ENCODE data around the gene MAGI3.
"Not testable (repeated sequence)": the region's sequence is repeated elsewhere in the genome, so short reads cannot be mapped to it uniquely, and the experiment has no call there.

Gene MAGI3

DNA sequence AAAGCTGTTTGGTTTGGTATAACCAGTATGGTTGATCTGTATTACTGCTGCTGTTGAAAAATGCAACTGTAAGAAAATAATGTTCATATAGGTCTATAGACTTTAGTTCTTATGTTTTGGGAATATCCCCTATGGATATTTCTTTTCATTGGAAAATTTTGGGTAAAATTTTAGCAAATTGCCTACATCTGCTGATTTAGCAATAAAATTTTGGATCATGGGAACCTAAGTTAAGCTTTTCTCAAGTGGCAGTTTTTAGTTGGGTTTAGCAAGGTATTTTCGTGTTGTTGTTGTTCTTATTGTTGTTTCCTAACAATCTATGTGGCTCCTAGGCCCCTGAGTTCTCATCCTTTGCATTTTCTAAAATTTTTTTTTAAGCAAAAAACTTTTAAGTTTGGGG lies 201.9 kb downstream of the MAGI3 start:
- DNase-seq, result no peak

GRCh38 chr1:113593550-113594297 lies 203.4 kb downstream of the MAGI3 start:
- DNase-seq, result no peak

DNA sequence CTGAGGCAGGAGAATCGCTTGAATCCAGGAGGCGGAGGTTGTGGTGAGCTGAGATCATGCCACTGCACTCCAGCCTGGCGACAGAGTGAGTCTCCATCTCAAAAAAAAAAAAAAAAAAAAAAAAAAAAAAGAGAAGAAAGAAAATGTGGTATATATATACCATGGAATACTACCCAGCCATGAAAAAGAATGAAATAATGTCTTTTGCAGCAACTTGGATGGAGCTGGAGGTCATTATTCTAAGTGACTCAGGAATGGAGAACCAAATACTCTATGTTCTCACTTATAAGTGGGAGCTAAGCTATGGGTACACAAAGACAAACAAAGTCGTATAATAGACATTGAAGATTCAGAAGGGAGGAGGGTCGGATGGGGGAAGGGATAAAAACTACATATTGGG lies 214.2 kb downstream of the MAGI3 start:
- DNase-seq, result not testable (repeated sequence)

DNA sequence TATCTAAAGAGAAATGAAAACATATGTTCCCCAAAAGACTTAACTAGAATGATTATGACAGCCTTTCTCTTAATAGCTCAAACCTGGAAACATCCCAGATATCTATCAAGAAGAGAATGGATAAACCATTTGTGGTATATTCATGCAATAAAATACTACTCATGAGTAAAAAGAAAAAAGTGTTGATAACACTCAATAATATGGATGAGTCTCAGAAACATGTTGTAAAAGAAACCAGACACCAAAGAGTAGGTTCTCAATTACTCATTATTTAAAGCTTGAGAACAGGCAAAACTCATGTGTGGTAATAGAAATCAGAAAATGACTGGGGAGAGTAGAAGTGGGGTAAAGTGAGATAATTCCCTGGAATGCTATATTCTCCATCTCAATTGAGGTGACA lies 214.8 kb downstream of the MAGI3 start:
- no peak for DNase-seq

DNA sequence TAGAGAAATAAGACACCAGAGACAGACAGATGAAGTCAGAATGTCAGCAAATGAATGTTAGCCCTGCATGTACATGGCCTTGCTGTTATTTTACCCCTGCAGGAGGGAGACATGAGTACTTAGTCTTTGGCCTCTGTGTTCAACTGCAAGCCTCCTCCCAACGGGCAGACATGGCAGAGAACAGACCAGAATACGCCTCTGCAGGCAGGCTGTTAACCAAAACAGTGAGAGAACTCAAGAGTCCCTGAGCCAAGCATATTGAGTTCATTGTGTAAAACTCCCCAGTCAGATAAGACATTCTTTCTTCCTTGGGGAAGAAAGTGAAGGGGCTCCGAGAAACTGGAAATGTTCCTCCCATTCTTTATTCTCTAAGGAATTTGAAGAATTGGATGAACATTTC lies 218.1 kb downstream of the MAGI3 start:
- no peak for DNase-seq

DNA sequence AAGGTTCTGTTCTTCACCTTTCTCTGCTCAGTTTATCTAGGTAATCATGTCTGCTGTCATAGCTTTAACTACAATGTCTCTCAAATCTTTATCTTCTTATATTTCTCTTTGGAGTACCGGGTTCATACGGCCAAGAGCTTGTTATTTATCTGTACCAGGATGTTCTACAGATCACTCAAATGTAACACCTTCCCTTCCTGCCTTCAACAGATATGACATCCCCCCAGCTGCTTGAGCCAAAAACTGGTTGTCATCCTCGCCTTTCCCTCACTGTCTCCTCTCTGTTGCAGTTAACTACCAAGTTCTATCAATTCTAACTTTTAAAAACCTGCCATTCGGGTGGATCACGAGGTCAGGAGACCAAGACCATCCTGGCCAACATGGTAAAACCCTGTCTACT lies 220.1 kb downstream of the MAGI3 start:
- no peak for DNase-seq

DNA sequence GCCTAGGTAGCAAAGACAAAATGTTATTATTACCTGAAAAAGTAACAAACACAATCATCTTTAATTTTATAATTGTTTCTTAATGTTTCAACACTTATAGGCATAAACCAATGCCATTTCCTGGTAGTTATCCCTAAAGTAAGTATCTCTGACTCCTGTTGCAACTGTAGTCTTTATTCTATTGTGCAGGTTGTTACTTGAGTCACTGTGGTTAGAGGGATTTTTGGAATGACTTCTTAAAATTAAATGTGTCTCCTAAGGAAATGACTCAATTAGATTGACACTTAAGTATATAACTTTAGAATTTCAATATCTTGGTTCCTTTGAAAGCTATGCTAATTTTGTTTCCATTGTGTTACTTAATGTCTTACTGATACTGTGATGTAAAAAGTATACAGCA lies 225.1 kb downstream of the MAGI3 start:
- DNase-seq, result no peak

DNA sequence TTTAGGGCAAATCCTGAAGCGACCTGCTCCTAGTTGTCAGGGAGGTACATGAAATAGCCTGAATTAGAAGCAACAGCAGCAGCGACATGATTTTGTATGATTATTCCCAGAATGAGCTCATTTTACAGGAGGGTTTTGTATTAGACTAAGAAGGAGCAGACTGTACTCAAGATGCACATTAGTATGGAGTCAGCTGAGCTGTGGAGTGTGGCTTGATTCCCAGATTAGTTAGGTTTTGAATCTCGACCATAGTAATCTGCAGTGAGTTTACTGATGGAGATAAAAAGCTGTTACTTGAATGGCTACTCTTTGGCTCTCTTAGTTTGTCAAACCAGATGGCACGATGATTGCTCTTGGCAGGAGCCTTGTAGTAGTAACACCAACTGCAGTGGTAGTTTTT lies 225.8 kb downstream of the MAGI3 start:
- peak; percentile 70 for DNase-seq

DNA sequence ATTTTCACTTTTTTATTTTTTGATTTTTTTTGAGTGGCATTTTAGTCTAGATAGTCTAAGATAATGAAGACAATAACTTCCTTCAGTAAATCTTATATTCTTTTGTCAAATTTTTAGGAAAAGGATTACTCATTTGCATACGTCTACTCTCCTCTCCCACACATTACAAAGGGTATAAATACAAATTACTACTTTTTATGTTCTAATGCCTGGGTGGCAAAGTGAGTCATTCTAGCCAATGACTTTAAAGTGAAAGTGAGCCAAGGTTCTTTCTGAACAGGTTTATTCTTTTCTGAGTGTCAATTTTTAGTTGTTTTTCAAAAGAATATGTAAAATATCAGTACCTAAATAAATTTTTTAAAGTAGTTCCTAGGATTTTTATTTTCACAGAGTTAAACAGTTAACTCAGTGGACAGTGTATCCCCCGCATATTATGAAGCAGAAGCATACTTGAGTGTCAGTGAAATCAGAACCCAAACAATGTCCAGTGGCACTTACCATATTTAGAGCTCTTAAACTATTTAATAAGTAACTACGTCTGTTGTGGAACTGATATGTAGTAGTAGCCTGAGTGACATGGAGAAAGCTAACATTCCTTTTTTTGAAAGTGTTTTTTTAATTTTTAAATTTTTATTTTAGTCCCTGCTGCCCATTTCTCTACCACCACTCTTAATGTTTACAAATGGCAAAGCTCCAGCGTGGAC lies 227.3 kb downstream of the MAGI3 start:
- DNase-seq, result no peak

DNA sequence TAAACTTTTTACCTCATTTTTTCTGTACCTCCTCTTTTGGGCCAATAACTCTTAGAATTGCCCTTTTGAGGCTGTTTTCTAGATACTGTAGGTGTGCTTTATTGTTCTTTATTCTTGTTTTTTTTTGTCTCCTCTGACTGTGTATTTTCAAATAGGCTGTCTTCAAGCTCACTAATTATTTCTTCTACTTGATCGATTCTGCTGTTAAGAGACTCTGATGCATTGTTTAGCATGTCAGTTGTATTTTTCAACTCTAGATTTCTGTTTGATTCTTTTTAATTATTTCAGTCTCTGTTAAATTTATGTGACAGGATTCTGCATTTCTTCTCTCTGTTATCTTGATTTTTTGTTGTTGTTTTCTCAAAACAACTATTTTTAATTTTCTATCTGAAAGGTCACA lies 238.7 kb downstream of the MAGI3 start:
- DNase-seq, result no peak

GRCh38 chr1:113630340-113631327 lies 240.3 kb downstream of the MAGI3 start:
- DNase-seq, result peak; percentile 24

- no peak for DNase-seq
These were observed 251.1 kb downstream of the MAGI3 start for GRCh38 chr1:113641396-113641795.

DNA sequence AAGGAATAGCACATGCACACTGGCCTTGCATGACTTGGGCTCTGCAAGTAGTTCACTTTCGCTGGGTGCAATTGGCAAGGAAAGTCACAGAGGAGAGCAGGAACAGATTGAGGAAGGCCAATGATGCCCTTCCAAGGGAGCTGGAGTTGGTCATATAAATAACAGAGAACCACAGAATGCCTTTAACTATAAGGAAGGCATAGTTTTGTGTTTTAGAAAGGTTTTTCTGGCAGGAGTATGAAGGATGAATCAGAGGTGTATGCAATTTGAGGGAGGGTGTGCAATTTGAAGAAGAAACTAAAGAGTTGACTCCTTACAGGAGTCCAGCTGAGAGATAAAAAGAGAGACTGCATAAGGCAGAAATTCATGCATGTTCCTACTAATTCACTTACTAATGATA lies 256.8 kb downstream of the MAGI3 start:
- no peak for DNase-seq

GRCh38 chr1:113648478-113648877 lies 258.2 kb downstream of the MAGI3 start:
- no peak for DNase-seq

- DNase-seq, result no peak
These were observed 262.5 kb downstream of the MAGI3 start for GRCh38 chr1:113652771-113653170.

GRCh38 chr1:113653741-113654140 lies 263.4 kb downstream of the MAGI3 start:
- DNase-seq, result no peak

- no peak for DNase-seq
These were observed 264.6 kb downstream of the MAGI3 start for GRCh38 chr1:113654883-113655282.

DNA sequence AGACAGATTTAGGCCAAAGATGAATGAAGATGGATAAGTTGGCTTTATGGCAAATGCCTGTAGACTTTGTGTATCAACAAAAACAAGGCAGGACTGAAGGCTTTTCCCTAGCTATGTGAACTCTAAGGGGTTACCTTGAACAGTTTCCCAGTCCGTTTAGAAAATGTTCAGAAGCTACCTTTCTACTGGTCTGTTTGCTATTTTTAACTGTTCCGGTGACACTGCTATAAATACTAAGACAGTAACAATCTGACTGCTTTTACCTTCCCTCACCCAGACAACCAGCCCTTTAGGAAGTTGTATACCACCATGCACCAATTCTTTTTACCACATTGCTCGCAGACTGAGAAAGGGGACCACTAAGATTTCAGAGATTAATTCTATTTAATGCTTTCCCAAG lies 266.8 kb downstream of the MAGI3 start:
- no peak for DNase-seq

- DNase-seq, result no peak
These were observed 267.3 kb downstream of the MAGI3 start for GRCh38 chr1:113657556-113658063.

- DNase-seq, result no peak
These were observed 268.7 kb downstream of the MAGI3 start for GRCh38 chr1:113659035-113659434.

GRCh38 chr1:113659556-113659955 lies 269.2 kb downstream of the MAGI3 start:
- no peak for DNase-seq

DNA sequence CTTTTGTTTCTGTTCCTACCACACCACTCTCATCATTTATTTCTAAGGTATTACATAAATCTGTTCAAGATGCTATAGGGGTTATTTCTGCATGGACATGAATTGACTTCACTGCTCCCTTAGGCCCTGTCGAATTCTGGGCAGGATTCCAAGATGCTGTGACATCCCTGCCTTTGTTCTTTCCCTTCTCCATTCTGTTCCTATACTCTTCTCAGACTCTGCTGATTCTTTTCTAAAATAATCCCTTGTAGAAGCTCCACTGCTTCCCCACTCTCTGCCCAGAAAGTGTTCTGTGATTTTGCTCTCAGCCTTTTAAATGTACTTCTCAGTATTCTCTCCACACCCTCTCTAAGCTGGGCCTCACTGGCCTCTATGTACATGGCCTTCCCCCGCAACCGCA lies 269.8 kb downstream of the MAGI3 start:
- no peak for DNase-seq

DNA sequence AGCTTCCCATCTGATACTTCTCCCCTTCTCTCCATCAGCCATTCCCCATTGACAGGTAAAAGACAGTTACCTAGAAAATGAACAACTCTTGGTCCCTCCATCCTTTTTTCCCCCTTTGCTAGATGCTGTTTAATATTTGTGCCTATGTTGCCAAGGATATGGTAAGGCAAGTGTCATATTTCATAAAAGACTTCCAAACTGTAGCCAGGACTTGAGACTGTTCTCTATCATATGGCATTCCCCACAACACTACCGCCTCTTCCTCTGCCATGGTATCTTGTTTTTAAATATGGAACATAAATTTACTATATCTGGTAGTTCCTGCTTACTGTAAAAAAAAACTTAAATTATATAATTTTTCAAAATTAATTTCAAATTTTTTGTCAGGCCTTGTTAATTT lies 271.8 kb downstream of the MAGI3 start:
- DNase-seq, result no peak
